Activated T-cell treated with anti-CD3 and anti-CD28 coated beads for 4 hours (primary cell): ENCODE measurements around the gene CHN2.

Experiments used
- DNase-seq: peaks from one replicate; pipeline ENCODE4 v3.0.0-alpha.2; 2020

CHN2 gene

DNA sequence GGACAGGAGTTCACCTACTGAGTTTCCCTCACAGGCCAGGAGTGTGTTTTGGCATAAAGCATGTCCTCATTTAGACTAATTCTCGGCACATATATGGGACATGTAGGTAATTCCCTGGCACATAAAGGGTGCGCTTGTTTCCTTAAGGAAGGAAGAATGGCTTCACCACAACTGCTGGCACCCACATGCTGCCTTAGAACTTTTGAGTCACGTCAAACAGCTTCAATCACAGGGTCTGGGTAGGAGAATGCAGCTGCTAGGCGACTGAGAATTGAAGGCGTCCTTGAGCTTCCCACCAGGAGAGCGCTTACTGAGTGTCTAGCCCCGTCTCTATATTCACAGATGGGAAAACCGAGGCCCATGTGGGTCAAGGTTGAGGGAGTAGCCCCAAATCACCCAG, 146.1 kb downstream of the CHN2 start:
- no peak for DNase-seq

- no peak for DNase-seq
Observed at GRCh38 chr7:29341156-29341555, 146.6 kb downstream of the CHN2 start.

DNA sequence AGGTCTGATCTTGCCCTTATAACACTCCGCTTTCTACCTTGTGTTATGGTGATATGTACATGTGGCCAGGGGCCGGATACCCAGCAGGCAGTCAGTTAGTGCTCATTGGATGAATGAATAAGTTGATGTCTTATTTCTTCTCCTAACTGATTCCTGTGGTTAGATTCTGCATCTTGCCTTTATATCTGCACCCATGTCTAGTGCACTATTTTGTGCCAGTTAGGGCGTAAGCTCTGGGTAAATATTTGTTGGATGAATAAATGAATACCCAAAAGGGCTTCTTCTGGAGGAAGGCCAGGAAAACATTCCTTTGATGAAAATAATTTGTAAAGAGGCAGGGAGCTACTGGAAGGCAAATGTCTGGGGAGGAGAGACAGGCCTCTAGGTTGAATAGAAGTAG, 148.2 kb downstream of the CHN2 start:
- DNase-seq, result no peak

- DNase-seq, result no peak
Observed at GRCh38 chr7:29343399-29343798, 148.8 kb downstream of the CHN2 start.

- DNase-seq, result no peak
Observed at GRCh38 chr7:29344334-29344978, 149.9 kb downstream of the CHN2 start.

DNA sequence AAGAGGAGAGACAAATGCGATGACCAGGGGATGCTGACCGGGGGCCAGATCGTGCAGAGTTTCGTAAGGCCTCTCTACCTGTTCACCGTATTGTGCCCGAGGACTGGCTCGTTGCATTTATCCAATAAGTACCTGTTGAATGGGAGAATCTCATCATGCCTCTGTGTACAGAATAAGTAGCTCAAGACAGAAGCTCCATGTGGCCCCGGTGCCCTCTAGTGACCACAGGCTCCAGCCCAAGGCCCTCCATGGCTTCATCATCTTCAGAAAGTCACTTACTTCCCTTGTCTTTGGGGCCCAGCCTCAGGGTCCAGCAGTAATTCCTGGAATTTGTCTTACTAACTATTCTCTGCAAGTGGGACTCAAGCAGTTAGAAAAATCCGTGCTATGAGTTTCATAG, 151.0 kb downstream of the CHN2 start:
- DNase-seq, result no peak

DNA sequence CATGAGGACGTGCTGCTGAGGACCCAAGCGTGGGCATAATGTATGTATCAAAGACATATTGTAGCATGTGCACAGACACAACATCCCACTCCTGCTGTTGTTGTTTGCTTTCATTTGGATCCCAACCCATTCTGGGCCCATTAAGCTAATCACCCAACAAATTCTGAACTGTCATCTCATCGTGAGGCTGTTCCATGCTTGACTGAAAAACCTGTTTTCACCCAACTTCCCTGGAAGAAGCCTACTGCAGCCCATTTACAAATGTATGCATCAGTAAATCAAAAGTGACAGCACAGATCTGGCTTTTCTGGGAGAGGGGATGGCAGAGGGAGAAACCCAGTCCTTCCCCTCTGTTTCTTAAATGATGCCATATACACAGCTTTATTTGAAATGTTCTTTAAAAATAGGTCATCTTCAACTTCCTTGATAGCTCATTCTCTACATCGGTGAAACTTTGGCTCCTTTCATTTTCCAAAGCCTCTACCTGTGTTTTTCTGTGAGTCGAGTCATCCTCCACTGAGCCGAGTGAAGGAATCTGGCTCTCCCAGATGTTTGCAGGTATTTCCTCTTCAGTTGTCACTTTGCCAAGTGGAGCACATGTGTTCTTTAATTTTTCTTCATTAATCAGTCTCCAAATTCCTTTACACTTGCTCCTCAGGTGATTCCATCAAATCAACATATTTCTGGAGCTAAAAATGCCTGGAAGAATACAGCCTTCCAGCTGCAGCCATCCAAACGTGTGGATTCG, 151.8 kb downstream of the CHN2 start:
- no peak for DNase-seq

GRCh38 chr7:29349362-29349761, 154.8 kb downstream of the CHN2 start:
- no peak for DNase-seq

GRCh38 chr7:29350351-29350750, 155.8 kb downstream of the CHN2 start:
- no peak for DNase-seq

- no peak for DNase-seq
Observed at GRCh38 chr7:29352041-29352440, 157.5 kb downstream of the CHN2 start.

GRCh38 chr7:29353810-29354209, 159.2 kb downstream of the CHN2 start:
- no peak for DNase-seq

- DNase-seq, result no peak
Observed at GRCh38 chr7:29354340-29354739, 159.8 kb downstream of the CHN2 start.

- DNase-seq, result no peak
Observed at GRCh38 chr7:29355388-29355787, 160.8 kb downstream of the CHN2 start.

- no peak for DNase-seq
Observed at GRCh38 chr7:29356631-29357030, 162.1 kb downstream of the CHN2 start.

GRCh38 chr7:29359482-29360093, 165.0 kb downstream of the CHN2 start:
- no peak for DNase-seq

GRCh38 chr7:29360633-29361625, 166.4 kb downstream of the CHN2 start:
- no peak for DNase-seq

DNA sequence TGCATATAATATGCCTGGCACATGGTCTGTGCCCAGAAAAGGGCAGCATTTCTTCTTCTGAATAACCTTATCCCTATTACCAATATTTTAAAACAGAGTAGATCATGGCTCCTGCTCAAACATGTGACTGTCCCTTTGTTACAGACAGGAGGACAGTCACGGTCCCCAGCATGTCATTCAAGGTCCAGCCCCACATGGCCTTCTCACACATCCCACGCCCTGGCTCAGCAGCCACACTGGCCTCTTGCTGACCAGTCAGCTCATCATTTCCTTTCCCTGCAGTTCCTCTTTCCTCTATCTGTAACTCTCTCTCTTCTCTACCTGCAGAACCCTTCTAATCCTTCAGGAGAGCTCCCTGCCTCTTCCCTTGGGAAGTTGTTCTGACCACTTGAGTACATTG, 167.8 kb downstream of the CHN2 start:
- DNase-seq, result no peak

DNA sequence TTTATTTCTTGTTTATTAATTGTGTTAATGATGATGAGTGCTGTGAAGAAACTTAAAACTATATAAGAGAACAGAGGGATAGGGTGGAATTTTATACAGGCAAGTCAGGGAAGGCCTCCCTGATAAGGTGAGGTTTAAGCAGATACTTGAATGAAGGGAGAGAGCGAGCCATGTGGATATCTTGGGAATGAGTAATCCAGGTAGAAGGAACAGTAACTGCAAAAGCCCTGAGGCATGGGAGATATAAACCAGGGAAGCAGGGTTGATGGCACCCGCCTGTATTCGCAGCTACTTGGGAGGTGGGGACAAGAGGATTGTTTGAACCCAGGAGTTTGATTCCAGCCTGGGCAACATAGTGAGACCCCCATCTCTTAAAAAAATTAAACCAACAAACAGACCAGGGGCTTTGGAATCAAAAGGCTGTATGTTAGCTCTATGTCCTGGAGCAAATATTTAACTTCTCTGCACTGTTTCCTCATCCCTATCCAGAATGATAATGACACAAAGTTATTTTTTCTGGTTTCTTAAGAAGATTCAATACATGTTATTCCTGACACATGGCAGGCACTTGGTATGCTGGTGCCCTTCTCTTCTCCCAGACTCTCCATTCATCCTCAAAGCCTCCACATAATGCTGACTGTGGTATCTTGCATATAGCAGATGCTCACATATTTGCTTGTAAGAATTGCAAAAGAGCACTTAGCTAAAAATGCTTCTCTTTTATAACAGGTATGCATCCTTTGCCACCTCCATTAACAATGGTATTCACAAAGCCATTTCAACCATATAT, 169.3 kb downstream of the CHN2 start:
- DNase-seq, result no peak

DNA sequence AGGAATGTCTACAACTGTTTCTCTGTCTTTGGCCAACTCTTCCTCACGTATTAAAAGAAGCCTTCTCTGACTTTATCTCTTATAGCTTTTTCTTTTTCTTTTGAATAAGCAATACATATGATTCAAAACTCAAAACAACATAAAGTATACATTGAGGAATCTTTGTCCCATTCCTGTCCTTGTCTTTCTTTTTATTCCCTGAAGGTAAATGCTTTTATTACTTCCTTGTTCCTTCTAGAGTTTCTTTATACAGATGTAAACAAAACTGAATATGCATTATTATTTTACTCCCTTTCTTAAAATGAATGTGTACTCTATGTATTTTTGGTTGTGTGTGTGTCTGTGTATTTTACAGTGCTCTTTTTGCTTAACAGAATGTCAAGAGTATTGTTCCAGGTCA, 170.1 kb downstream of the CHN2 start:
- no peak for DNase-seq

DNA sequence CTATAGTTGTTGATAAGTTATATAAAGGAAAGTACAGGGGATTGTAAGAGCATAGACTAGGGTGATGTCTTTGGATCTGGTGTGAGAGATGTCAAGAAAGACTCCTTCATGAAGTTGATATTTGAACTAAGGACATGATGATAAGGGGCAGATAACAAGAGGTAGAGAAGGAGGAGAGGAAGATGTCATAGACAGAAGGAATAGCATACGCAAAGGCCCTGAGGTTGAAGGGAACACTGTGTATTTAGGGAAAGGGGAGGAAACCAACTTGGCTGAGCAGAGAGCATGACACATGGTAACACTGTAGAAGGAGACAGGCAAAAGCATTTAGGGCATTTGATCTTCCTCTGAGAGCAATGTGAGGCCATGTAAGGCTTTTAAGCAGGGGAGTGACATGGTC, 170.8 kb downstream of the CHN2 start:
- no peak for DNase-seq

DNA sequence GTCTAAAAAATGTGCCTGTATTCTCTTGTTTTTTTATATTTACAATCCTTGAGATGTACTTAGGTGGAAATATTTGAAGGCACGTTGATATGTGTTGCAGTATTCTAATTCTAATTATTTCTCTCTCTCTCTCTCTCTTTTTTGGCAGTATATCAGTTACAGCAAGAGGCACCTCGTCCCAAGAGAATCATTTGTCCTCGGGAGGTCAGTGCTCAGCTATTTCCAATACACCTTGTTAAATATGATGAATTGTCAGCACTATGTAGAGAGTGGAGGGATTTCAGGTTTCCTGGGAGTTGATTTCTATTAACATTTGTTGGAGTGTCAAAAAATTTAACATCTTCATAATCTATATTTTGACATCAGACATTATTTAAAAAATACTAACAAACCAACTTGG, 173.2 kb downstream of the CHN2 start:
- no peak for DNase-seq

GRCh38 chr7:29369909-29370488, 175.4 kb downstream of the CHN2 start:
- DNase-seq, result no peak
